OCI-LY7 (cell line): ENCODE results near the gene CNKSR3.

ENCODE experiments used
- CTCF ChIP-seq: fragments of 200-600 bp; sonication (generic); conservative IDR thresholded peaks from 2 replicates; pipeline ENCODE4 v1.5.1; 2014; ENCODE audit warnings: mild to moderate bottlenecking, antibody characterized with exemption, low read length, moderate library complexity, mixed read lengths
- EZH2phosphoT487 ChIP-seq: fragments of 200-600 bp; sonication (generic); IDR thresholded peaks from 2 replicates; pipeline ENCODE4 v1.6.1; 2018; ENCODE audit warnings: low read depth, borderline replicate concordance, mild to moderate bottlenecking, mixed run types, antibody characterized with exemption, low read length, moderate library complexity, mixed read lengths

- TF ChIP-seq CTCF: no peak
- no peak for TF ChIP-seq EZH2phosphoT487
Observed at GRCh38 chr6:154381548-154381947, 128.9 kb downstream of the CNKSR3 start.
